GM12865 (cell line): ENCODE measurements around the gene OLFML2A.
A peak's percentile ranks its signal among the peaks of the same experiment; 100 is the strongest.
"Not testable (repeated sequence)": the region's sequence is repeated elsewhere in the genome, so short reads cannot be mapped to it uniquely, and the experiment has no call there.

Experiments used
- DNase-seq: peaks from one replicate; pipeline ENCODE4 v3.0.0; 2010; ENCODE audit warnings: low read depth
- H3K4me3 ChIP-seq: 2 replicates; pipeline ENCODE4 v1.5.1; 2011; ENCODE audit warnings: mild to moderate bottlenecking, low read depth, low read length, control low read depth
- TF ChIP-seq, protein P1 (sequence below): IDR thresholded peaks from 2 replicates; pipeline ENCODE4 v1.5.1; 2011; ENCODE audit warnings: low read length, control low read depth, low read depth, inconsistent platforms; ENCODE audit not compliant: insufficient read depth; ENCODE audit errors: missing control alignments

Gene OLFML2A

DNA sequence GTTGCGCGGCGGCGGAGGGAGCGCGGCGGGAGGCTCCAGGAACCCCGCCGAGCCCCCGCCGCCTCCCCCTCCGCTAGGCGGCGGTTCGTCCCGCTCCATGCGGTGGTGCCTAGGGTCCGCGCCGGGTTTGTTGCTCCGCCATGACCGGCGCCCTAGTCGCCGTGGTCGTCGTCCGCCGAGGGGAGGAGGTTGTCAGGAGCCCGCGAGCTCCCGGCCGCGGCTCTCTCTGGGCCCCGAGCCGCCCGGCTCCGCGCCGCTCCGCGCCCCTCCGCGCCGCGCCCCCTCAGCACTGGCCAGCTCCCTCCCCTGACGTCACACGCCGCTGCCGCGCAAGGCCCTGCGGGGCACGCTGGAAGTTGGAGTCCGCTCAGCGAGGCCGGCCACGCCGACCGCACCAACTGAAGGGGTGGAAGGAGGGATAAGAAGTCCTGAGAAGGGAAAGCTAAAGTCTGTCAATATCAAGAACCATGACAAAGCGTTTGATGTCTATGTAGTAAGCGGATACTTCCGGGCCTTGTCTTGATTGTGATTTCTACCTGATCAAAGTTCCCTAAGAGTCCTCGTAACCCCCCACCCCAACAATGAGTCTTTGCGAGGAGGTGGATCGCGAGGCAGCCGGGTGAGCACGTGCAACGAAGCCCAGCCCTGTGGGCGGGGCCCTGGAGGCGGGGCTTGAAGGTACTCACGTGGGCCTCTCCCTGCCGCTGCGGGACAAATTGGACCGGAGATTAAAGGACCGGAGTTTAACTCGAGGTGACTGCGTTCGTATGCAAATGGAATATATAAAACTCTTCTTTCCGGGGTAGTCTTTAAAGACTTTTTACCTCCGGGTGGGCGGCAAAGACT is 5.7 kb upstream of the OLFML2A start, which contains the start of gene NR6A1:
NR6A1 (minus strand) TSS at position 291 of the 846 bp plus-strand sequence.
- peak; percentile 97 for DNase-seq
- H3K4me3 ChIP-seq: peak within 1 kb of the TSS; percentile 91
- TF ChIP-seq, protein P1, sequence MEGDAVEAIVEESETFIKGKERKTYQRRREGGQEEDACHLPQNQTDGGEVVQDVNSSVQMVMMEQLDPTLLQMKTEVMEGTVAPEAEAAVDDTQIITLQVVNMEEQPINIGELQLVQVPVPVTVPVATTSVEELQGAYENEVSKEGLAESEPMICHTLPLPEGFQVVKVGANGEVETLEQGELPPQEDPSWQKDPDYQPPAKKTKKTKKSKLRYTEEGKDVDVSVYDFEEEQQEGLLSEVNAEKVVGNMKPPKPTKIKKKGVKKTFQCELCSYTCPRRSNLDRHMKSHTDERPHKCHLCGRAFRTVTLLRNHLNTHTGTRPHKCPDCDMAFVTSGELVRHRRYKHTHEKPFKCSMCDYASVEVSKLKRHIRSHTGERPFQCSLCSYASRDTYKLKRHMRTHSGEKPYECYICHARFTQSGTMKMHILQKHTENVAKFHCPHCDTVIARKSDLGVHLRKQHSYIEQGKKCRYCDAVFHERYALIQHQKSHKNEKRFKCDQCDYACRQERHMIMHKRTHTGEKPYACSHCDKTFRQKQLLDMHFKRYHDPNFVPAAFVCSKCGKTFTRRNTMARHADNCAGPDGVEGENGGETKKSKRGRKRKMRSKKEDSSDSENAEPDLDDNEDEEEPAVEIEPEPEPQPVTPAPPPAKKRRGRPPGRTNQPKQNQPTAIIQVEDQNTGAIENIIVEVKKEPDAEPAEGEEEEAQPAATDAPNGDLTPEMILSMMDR: peak; percentile 37

DNA sequence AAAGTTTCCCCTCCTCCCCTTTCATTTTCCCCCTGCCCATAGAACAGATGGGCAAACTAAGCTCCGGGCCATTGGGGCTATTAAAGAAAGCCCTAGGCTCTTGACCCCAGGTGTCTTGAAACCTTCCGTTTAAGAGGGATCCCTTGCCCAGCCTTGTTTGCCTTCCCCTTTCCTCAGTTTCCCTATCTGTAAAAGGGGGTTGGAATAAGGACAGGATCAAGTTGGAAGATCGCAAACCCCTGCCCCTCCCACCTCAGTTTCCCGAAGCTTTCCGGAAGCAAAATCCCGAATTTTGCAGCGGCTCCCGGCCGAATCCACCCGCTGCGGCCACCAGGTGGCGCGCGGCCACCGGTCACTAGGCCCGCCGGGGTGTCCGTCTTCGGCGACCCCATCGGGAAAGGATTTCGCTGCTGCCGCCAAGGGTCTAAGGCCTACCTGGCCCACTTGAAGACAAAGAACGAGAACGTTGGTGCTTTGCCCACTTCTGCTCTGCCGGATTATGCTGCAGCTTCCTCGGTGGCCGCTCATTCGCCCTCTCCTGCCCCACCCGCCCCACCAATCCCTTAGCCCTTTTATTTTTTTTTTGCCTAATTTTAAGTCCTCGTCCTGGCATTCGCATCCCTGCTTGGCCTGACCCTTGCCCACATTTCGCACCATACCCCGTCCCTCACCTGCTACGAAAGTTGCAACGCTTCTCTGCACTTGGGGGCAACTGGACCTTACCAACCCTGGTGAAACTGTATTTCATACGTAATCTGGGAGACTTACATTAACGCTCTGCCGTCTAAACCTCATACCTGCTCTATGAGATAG is 4.9 kb upstream of the OLFML2A start:
- H3K4me3 ChIP-seq: peak overlapping the region; percentile 91
- TF ChIP-seq, protein P1: peak; percentile 85
- peak; percentile 62 for DNase-seq

DNA sequence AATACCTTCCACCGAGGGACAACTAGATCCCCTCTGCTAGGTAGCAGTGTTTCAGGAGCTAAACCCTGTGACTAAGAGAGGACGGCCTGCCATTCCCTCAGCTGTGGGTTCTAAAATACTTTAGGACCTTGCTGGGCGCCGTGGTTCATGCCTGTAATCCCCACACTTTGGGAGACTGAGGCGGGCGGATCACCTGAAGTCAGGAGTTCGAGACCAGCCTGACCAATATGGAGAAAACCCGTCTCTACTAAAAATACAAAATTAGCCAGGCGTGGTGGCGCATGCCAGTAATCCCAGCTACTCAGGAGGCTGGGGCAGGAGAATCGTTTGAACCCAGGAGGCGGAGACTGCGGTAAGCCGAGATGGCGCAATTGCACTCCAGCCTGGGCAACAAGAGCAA is 4.1 kb upstream of the OLFML2A start:
- DNase-seq, H3K4me3 ChIP-seq: not testable (repeated sequence)

DNA sequence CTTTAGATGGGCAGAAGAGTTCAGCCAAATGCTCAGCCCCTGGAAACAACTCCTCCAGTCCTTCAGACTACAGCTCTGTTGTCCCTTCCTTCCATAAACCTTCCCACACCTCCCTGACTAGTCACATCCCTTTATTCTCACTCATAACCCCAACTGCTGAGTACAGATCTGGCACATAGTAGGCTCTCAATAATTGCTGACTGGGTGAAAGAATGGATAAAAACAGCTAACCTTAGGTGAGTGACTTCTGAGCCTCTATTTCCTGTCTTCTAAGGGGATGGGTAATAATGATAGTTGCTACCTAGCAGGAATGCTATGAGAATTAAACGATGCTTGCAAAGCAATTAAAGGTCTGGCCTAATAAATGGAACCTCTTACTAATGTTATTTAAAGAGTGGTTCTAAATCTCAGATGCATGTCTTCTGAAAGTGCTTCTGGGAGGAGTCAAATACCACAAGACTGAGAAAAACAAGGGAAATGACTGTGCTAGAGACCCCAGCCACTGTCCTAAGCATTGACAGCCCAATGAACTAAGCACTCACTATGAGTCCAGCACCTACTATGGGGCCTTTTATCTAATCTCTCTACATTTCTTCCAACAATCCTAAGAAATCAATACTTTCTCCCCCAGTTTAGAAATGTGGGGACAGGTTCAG is 3.3 kb upstream of the OLFML2A start:
- no peak overlapping the region for H3K4me3 ChIP-seq
- TF ChIP-seq, protein P1: no peak
- peak; percentile 66 for DNase-seq

DNA sequence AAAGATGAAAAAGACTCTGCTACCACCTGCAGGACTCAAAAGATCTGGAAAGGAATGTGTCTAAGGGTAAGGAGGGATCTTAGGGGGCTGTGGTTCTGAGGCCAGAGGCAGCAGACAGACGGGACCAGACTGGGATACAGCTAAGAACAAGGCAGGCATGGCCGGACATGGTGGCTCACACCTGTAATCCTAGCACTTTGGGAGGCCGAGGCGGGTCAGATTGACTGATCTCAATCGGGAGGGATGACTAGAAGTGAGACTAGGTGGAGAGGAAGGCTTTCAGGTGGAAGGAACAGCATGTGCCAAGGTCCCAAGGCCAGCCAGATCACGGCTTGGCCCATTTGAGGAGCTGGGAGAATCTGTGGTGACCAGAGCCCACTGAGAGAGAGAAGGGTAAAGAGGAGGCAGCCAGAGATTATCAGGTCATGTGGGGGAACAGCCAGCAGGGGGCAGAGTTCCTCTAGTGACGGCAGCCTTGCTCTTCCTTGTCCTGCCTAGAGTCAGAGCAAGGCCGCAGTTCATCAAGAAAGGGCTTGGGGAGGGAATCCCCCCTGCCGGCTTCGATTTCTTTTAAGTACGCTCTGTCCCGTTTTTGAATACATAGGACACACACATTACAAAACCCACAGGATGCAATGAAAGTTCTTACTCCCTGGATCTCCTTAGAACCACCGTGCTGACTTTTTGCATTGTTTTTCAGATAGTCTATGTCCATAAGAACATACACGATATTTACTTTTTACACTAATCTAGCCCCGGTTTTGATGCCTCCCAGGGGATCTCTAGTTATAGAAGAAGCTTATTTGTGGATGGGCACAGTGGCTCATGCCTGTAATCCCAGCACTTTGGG is 2.6 kb upstream of the OLFML2A start:
- H3K4me3 ChIP-seq: no peak overlapping the region
- TF ChIP-seq, protein P1: peak; percentile 78
- DNase-seq: peak; percentile 90

DNA sequence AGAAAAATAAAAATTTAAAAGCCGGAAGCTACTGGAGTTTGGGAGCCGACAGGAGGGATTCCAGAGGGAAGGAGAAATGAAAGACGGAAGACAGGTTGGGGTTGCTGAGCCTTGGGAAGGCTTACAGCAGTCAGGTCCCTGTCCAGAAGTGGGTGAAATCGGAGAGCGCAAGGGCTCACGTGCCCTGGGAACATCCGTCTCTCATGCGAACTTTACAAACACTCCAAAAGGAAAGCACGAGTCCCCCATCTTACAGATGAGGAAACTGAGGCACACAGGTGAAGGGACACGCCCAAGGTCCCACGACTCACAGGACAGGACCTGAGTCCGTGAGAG is 347 bp upstream of the OLFML2A start:
- TF ChIP-seq, protein P1: no peak
- peak overlapping the region; percentile 38 for H3K4me3 ChIP-seq
- DNase-seq: no peak
